MM.1S (cell line): Measurements from ENCODE around the gene CPA3.

Experiments
- DNase-seq: peaks from one replicate; pipeline ENCODE4 v3.0.0-alpha.2; 2015
- H2AFZ ChIP-seq: fragments of 300-600 bp; sonication (generic); 2 replicates; pipeline ENCODE4 v1.6.0; 2016; ENCODE audit warnings: antibody characterized with exemption, low read length
- H3F3A ChIP-seq: fragments of 300-600 bp; sonication (generic); 2 replicates; pipeline ENCODE4 v1.6.1; 2016; ENCODE audit warnings: mild to moderate bottlenecking, antibody characterized with exemption, low read length, moderate library complexity, mixed read lengths; ENCODE audit not compliant: insufficient read depth
- H3K27ac ChIP-seq: fragments of 300-600 bp; sonication (generic); 2 replicates; pipeline ENCODE4 v1.5.1; 2016; ENCODE audit warnings: mild to moderate bottlenecking, low read length
- H3K27me3 ChIP-seq: fragments of 300-600 bp; sonication (generic); replicated peaks from 2 replicates; pipeline ENCODE4 v1.6.0; 2016; ENCODE audit warnings: low read length; ENCODE audit not compliant: insufficient read depth
- H3K36me3 ChIP-seq: fragments of 300-600 bp; sonication (generic); replicated peaks from 2 replicates; pipeline ENCODE4 v1.6.1; 2016; ENCODE audit warnings: mild to moderate bottlenecking, low read length, mixed read lengths; ENCODE audit not compliant: insufficient read depth
- H3K4me1 ChIP-seq: fragments of 300-600 bp; sonication (generic); 2 replicates; pipeline ENCODE4 v1.6.1; 2016; ENCODE audit warnings: low read length, mixed read lengths
- H3K4me2 ChIP-seq: fragments of 300-600 bp; sonication (generic); 2 replicates; pipeline ENCODE4 v1.6.0; 2016; ENCODE audit warnings: low read depth, low read length
- H3K4me3 ChIP-seq: fragments of 300-600 bp; sonication (generic); 2 replicates; pipeline ENCODE4 v1.5.1; 2016; ENCODE audit warnings: low read length, mixed read lengths
- H3K79me2 ChIP-seq: fragments of 300-600 bp; sonication (generic); 2 replicates; pipeline ENCODE4 v1.6.1; 2016; ENCODE audit warnings: mixed run types, low read length, mixed read lengths
- H3K9ac ChIP-seq: fragments of 300-600 bp; sonication (generic); 2 replicates; pipeline ENCODE4 v1.6.1; 2016; ENCODE audit warnings: low read length, mixed read lengths
- H3K9me2 ChIP-seq: fragments of 300-600 bp; sonication (generic); replicated peaks from 2 replicates; pipeline ENCODE4 v1.6.1; 2016; ENCODE audit warnings: mild to moderate bottlenecking, low read length, mixed read lengths; ENCODE audit not compliant: insufficient read depth
- H3K9me3 ChIP-seq: fragments of 300-600 bp; sonication (generic); replicated peaks from 2 replicates; pipeline ENCODE4 v1.6.1; 2016; ENCODE audit warnings: mild to moderate bottlenecking, low read length, mixed read lengths; ENCODE audit not compliant: insufficient read depth
- H4K20me1 ChIP-seq: fragments of 300-600 bp; sonication (generic); 2 replicates; pipeline ENCODE4 v1.6.1; 2016; ENCODE audit warnings: mild to moderate bottlenecking, low read length, moderate library complexity, mixed read lengths; ENCODE audit not compliant: insufficient read depth
- CTCF ChIP-seq: fragments of 300-600 bp; sonication (generic); IDR thresholded peaks from 2 replicates; pipeline ENCODE4 v1.5.1; 2016; ENCODE audit warnings: antibody characterized with exemption, low read length, mixed read lengths
- EZH2 ChIP-seq: fragments of 300-600 bp; sonication (generic); optimal IDR thresholded peaks from 2 replicates; pipeline ENCODE3; 2017; ENCODE audit warnings: low read depth, mild to moderate bottlenecking, antibody characterized with exemption, low read length, mixed read lengths
- EZH2phosphoT487 ChIP-seq: fragments of 300-600 bp; sonication (generic); IDR thresholded peaks from 2 replicates; pipeline ENCODE4 v1.6.1; 2018; ENCODE audit warnings: antibody characterized with exemption, low read length

Gene CPA3

GRCh38 chr3:148848410-148848809 lies 16.7 kb upstream of the CPA3 start:
- no peak overlapping the region for H3K4me2 ChIP-seq
- no peak for DNase-seq
- no peak overlapping the region for H3K9ac ChIP-seq
- H3K4me3 ChIP-seq = no peak overlapping the region
- H3K27ac ChIP-seq = no peak overlapping the region
- TF ChIP-seq EZH2phosphoT487 (no peak), CTCF (no peak), EZH2 (no peak)
- no peaks in the 10 kb centered on the region for H3K36me3 ChIP-seq
- H3K79me2 ChIP-seq = no peaks in the 10 kb centered on the region
- H3K27me3 ChIP-seq = no peaks in the 10 kb centered on the region
- 0 out of 2 replicates have a peak, but pooled peaks cover 2% of the 10 kb centered on the region for H3F3A ChIP-seq
- H2AFZ ChIP-seq = no peak overlapping the region
- no peaks in the 10 kb centered on the region for H3K9me3 ChIP-seq
- no peaks in the 10 kb centered on the region for H4K20me1 ChIP-seq
- peaks cover 7% of the 10 kb centered on the region for H3K4me1 ChIP-seq
- H3K9me2 ChIP-seq = no peaks in the 10 kb centered on the region

- no peak overlapping the region for H3K4me3 ChIP-seq
- H3K9me3 ChIP-seq = no peaks in the 10 kb centered on the region
- no peak overlapping the region for H3K4me2 ChIP-seq
- no peaks in the 10 kb centered on the region for H3K27me3 ChIP-seq
- no peak overlapping the region for H2AFZ ChIP-seq
- no peaks in the 10 kb centered on the region for H4K20me1 ChIP-seq
- no peaks in the 10 kb centered on the region for H3K9me2 ChIP-seq
- no peak overlapping the region for H3K9ac ChIP-seq
- peaks cover 5% of the 10 kb centered on the region; the same call in 1 of the 2 replicates for H3F3A ChIP-seq
- no peak overlapping the region for H3K27ac ChIP-seq
- no peak for DNase-seq
- peaks cover 14% of the 10 kb centered on the region for H3K4me1 ChIP-seq
- no peak for TF ChIP-seq EZH2
- H3K36me3 ChIP-seq = no peaks in the 10 kb centered on the region
- no peaks in the 10 kb centered on the region for H3K79me2 ChIP-seq
Measured at GRCh38 chr3:148852271-148852992, 12.7 kb upstream of the CPA3 start.

- H3F3A ChIP-seq = peaks cover 5% of the 10 kb centered on the region; the same call in 1 of the 2 replicates
- H3K4me2 ChIP-seq = 0 out of 2 replicates have a peak overlapping the region, but pooled peaks have one; percentile 12
- TF ChIP-seq EZH2 = no peak
- H3K4me3 ChIP-seq = no peak overlapping the region
- no peaks in the 10 kb centered on the region for H3K36me3 ChIP-seq
- H2AFZ ChIP-seq = 0 out of 2 replicates have a peak overlapping the region, but pooled peaks have one; percentile 4
- DNase-seq = no peak
- no peaks in the 10 kb centered on the region for H4K20me1 ChIP-seq
- H3K9me3 ChIP-seq = no peaks in the 10 kb centered on the region
- no peak overlapping the region for H3K9ac ChIP-seq
- H3K9me2 ChIP-seq = no peaks in the 10 kb centered on the region
- no peaks in the 10 kb centered on the region for H3K79me2 ChIP-seq
- H3K27ac ChIP-seq = peak overlapping the region; percentile 3; the same call in 1 of the 2 replicates
- peaks cover 14% of the 10 kb centered on the region for H3K4me1 ChIP-seq
- no peaks in the 10 kb centered on the region for H3K27me3 ChIP-seq
Measured at GRCh38 chr3:148853076-148853475, 12.0 kb upstream of the CPA3 start.

GRCh38 chr3:148854061-148854460 lies 11.0 kb upstream of the CPA3 start:
- Histone ChIP-seq H3K4me1 (peaks cover 14% of the 10 kb centered on the region), H3K79me2 (no peaks in the 10 kb centered on the region), H3K4me3 (no peak overlapping the region), H4K20me1 (no peaks in the 10 kb centered on the region), H3K27ac (no peak overlapping the region), H3K4me2 (0 out of 2 replicates have a peak overlapping the region, but pooled peaks have one; percentile 6), H2AFZ (no peak overlapping the region), H3F3A (peaks cover 5% of the 10 kb centered on the region; the same call in 1 of the 2 replicates), H3K9me3 (no peaks in the 10 kb centered on the region), H3K27me3 (no peaks in the 10 kb centered on the region), H3K9ac (no peak overlapping the region), H3K9me2 (no peaks in the 10 kb centered on the region), H3K36me3 (no peaks in the 10 kb centered on the region)
- no peak for DNase-seq
- TF ChIP-seq EZH2 (no peak), EZH2phosphoT487 (no peak), CTCF (no peak)
